ENCODE measurements around the gene SEMA4D.

The SEMA4D gene

DNA sequence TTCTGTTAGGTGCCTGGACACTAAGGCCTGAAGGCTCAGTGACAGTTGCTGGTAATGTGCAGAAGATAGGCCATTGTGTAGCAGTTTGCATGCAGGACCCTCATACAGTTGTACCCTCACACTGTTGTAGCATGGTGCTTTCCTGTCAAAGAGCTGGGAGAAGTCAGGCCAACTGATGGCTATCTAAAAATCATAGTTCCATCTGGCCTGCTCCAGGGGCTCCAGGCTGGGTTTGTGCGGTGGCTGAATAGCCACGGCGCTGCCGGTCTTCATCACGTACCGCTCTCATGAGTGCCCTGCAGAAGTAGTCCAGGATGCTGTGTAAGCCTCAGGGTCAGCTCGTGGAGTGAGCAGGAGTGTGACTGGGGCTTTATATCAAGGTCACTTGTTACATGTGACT is 167.4 kb downstream of the SEMA4D start:
- Histone ChIP-seq H3K4me3 (replicated peaks; ENCODE audit: low read depth, low read length) (no peak overlapping the region), H3K27me3 (replicated peaks; ENCODE audit: control insufficient read depth, insufficient read depth, low read length) (no peaks in the 10 kb centered on the region), H3K36me3 (ENCODE audit: control insufficient read depth, insufficient read depth, low read length) (peaks cover 18% of the 10 kb centered on the region)
- TF ChIP-seq, protein P1, sequence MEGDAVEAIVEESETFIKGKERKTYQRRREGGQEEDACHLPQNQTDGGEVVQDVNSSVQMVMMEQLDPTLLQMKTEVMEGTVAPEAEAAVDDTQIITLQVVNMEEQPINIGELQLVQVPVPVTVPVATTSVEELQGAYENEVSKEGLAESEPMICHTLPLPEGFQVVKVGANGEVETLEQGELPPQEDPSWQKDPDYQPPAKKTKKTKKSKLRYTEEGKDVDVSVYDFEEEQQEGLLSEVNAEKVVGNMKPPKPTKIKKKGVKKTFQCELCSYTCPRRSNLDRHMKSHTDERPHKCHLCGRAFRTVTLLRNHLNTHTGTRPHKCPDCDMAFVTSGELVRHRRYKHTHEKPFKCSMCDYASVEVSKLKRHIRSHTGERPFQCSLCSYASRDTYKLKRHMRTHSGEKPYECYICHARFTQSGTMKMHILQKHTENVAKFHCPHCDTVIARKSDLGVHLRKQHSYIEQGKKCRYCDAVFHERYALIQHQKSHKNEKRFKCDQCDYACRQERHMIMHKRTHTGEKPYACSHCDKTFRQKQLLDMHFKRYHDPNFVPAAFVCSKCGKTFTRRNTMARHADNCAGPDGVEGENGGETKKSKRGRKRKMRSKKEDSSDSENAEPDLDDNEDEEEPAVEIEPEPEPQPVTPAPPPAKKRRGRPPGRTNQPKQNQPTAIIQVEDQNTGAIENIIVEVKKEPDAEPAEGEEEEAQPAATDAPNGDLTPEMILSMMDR (IDR thresholded peaks at IDR 0.05; ENCODE audit: insufficient read depth, low read length, poor library complexity, severe bottlenecking), result no peak
- no peak for DNase-seq (ENCODE audit: extremely low read depth, insufficient read length)

DNA sequence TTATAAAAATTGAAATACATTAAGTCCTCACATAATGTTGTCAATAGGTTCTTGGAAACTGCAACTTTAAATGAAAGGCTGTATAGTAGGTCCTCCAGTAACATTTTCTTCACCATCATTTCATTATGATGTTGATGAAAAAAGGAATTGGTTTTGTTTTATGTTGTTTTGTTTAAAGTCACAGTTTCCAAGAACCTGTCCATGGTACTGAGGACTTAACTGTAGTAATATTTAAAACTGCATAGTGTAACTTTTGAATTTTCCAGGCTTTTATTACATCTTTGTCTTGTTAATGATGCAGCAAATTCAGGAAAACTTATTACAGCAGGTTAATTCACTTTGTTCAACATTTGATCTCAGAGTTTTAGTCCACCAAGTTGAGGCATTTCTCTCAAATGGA is 168.0 kb downstream of the SEMA4D start:
- TF ChIP-seq, protein P1 (IDR thresholded peaks at IDR 0.05; ENCODE audit: insufficient read depth, low read length, poor library complexity, severe bottlenecking), result no peak
- DNase-seq (ENCODE audit: extremely low read depth, insufficient read length), result no peak
- H3K36me3 ChIP-seq (ENCODE audit: control insufficient read depth, insufficient read depth, low read length), result peaks cover 18% of the 10 kb centered on the region

DNA sequence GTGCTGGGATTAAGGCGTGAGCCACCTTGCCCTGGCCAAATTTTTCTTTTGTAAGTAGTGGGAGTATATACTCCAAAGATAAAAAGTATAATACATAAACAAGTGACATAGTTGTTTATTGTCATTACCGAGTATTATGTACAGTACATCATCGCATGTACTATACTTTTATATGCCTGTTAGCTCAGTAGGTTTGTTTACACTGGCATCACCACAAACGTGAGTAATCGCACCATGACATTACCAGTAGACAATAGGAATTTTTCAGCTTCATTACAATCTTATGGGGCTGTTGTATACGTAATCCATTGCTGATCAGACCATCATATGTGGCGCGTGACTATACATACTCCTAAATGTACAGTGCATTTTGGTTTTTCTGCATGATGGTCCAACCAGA is 169.8 kb downstream of the SEMA4D start:
- Histone ChIP-seq H3K4me3 (replicated peaks; ENCODE audit: low read depth, low read length) (no peak overlapping the region), H3K27me3 (replicated peaks; ENCODE audit: control insufficient read depth, insufficient read depth, low read length) (no peaks in the 10 kb centered on the region), H3K36me3 (ENCODE audit: control insufficient read depth, insufficient read depth, low read length) (peaks cover 16% of the 10 kb centered on the region)
- TF ChIP-seq, protein P1 (IDR thresholded peaks at IDR 0.05; ENCODE audit: insufficient read depth, low read length, poor library complexity, severe bottlenecking), result no peak
- DNase-seq (ENCODE audit: extremely low read depth, insufficient read length), result no peak

More for the DNA sequence above, 168.0 kb downstream of the SEMA4D start:
- no peaks in the 10 kb centered on the region for H3K27me3 ChIP-seq (replicated peaks; ENCODE audit: control insufficient read depth, insufficient read depth, low read length)
- no peak overlapping the region for H3K4me3 ChIP-seq (replicated peaks; ENCODE audit: low read depth, low read length)

DNA sequence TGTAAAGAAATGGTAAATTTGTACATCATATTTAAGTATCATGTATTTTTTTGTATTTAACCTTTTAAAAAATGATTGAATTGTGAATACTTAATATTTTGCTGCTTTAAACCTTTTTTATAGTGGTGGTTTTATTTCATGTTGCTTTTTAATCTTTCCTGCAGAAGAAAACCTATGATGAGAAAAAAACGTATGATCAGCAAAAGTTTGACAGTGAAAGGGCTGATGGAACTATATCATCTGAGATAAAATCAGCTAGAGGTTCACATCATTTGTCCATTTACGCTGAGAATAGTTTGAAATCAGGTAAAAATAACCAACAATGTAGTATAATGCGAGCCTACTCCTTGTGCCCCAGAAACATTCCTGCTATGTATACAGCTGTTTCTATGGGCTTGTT is 172.2 kb downstream of the SEMA4D start:
- peaks cover 13% of the 10 kb centered on the region for H3K36me3 ChIP-seq (ENCODE audit: control insufficient read depth, insufficient read depth, low read length)
- DNase-seq (ENCODE audit: extremely low read depth, insufficient read length), result no peak
- TF ChIP-seq, protein P1 (IDR thresholded peaks at IDR 0.05; ENCODE audit: insufficient read depth, low read length, poor library complexity, severe bottlenecking), result no peak
- no peak overlapping the region for H3K4me3 ChIP-seq (replicated peaks; ENCODE audit: low read depth, low read length)
- H3K27me3 ChIP-seq (replicated peaks; ENCODE audit: control insufficient read depth, insufficient read depth, low read length), result no peaks in the 10 kb centered on the region

DNA sequence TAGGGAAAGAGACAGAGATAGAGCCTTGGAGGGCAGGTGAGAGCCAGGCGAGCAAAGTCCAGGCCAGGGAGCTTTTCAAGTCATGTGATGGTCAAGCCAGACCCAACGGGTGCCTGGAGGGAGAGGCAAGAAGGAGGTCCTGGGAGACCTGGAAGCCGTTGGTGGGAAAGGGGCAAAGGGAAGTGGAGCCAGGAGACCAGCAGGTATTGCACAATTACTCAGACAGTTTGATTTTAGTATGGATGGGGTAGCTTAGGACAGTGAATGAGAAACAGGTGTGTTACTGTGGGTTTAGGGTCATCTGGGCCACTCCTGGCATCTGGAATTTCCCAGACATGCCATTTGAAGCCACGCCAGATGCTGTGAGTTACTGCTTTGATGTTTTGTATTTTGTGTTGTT is 174.5 kb downstream of the SEMA4D start:
- DNase-seq (ENCODE audit: extremely low read depth, insufficient read length), result no peak
- Histone ChIP-seq H3K4me3 (replicated peaks; ENCODE audit: low read depth, low read length) (no peak overlapping the region), H3K36me3 (ENCODE audit: control insufficient read depth, insufficient read depth, low read length) (peaks cover 4% of the 10 kb centered on the region), H3K27me3 (replicated peaks; ENCODE audit: control insufficient read depth, insufficient read depth, low read length) (no peaks in the 10 kb centered on the region)
- TF ChIP-seq, protein P1 (IDR thresholded peaks at IDR 0.05; ENCODE audit: insufficient read depth, low read length, poor library complexity, severe bottlenecking), result no peak

Measured in GM06990 (cell line).